Measurements from ENCODE around the gene ASF1A. TPM values are rescaled to one million over a fixed set of nuclear protein-coding genes. Genes with fewer than 3 reads are reported as not detected.
"Not testable (repeated sequence)": the region's sequence is repeated elsewhere in the genome, so short reads cannot be mapped to it uniquely, and the experiment has no call there.

Gene ASF1A
- total RNA-seq, 1 donor from 2014 or later: 24.9 TPM

GRCh38 chr6:118867181-118867580, 26.8 kb upstream of the ASF1A start:
- no peak overlapping the region for H3K27ac Mint-ChIP-seq (ENCODE audit: unreplicated experiment)
- no peak for DNase-seq (ENCODE audit: extremely low spot score, unreplicated experiment)
- H3K9me3 Mint-ChIP-seq (ENCODE audit: unreplicated experiment): peaks cover 14% of the 10 kb centered on the region
- H3K4me3 Mint-ChIP-seq (ENCODE audit: unreplicated experiment): no peak overlapping the region
- no peaks in the 10 kb centered on the region for H3K27me3 Mint-ChIP-seq (ENCODE audit: unreplicated experiment)
- peaks cover 12% of the 10 kb centered on the region for H3K4me1 Mint-ChIP-seq (ENCODE audit: unreplicated experiment)
- H3K36me3 Mint-ChIP-seq (ENCODE audit: unreplicated experiment): peaks cover 6% of the 10 kb centered on the region
- no peak for TF ChIP-seq CTCF (IDR thresholded peaks at IDR 0.05)

- H3K27me3 Mint-ChIP-seq (ENCODE audit: unreplicated experiment); H3K36me3 Mint-ChIP-seq (ENCODE audit: unreplicated experiment); H3K27ac Mint-ChIP-seq (ENCODE audit: unreplicated experiment); H3K4me3 Mint-ChIP-seq (ENCODE audit: unreplicated experiment); DNase-seq (ENCODE audit: extremely low spot score, unreplicated experiment): not testable (repeated sequence)
- H3K9me3 Mint-ChIP-seq (ENCODE audit: unreplicated experiment): peaks cover 14% of the 10 kb centered on the region
- H3K4me1 Mint-ChIP-seq (ENCODE audit: unreplicated experiment): peaks cover 12% of the 10 kb centered on the region
These were observed 25.1 kb upstream of the ASF1A start for GRCh38 chr6:118868901-118869300.

GRCh38 chr6:118869350-118869749, 24.6 kb upstream of the ASF1A start:
- Mint-ChIP-seq H3K4me3 (ENCODE audit: unreplicated experiment) (no peak overlapping the region), H3K36me3 (ENCODE audit: unreplicated experiment) (peaks cover 6% of the 10 kb centered on the region), H3K27ac (ENCODE audit: unreplicated experiment) (no peak overlapping the region), H3K4me1 (ENCODE audit: unreplicated experiment) (peaks cover 12% of the 10 kb centered on the region), H3K27me3 (ENCODE audit: unreplicated experiment) (no peaks in the 10 kb centered on the region), H3K9me3 (ENCODE audit: unreplicated experiment) (peaks cover 14% of the 10 kb centered on the region)
- no peak for TF ChIP-seq CTCF (IDR thresholded peaks at IDR 0.05)
- no peak for DNase-seq (ENCODE audit: extremely low spot score, unreplicated experiment)

DNA sequence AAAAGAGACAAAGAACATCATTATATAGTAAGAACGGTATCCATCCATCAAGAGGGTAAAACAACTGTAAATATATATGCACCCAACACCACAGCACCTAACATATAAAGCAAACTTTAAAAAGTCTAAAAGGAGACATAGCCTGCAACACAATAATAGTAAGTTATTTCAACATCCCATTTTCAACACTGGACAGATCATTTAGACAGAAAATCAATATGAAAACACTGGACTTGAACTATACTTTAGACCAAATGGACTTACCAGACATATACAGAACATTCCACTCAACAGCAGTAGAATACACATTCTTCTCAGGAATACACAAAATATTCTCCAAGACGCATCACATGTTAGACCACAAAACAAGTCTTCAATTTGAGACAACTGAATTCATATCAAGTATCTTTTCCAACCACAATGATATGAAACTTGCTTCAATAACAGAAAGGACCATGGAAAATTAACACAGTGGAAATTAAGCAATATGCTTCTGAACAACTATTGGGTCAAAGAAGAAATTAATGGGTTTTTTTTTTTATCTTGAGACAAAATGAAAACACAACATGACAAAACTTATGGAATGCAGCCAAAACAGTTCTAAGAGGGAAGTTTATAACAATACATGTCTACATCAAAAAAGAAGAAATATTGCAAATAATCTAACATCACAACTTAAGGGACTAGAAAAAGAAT, 23.9 kb upstream of the ASF1A start:
- H3K36me3 Mint-ChIP-seq (ENCODE audit: unreplicated experiment): peaks cover 6% of the 10 kb centered on the region

GRCh38 chr6:118871331-118871730, 22.6 kb upstream of the ASF1A start:
- TF ChIP-seq CTCF (IDR thresholded peaks at IDR 0.05): no peak
- H3K4me3 Mint-ChIP-seq (ENCODE audit: unreplicated experiment): no peak overlapping the region
- H3K27me3 Mint-ChIP-seq (ENCODE audit: unreplicated experiment): no peaks in the 10 kb centered on the region
- peaks cover 18% of the 10 kb centered on the region for H3K4me1 Mint-ChIP-seq (ENCODE audit: unreplicated experiment)
- no peak overlapping the region for H3K27ac Mint-ChIP-seq (ENCODE audit: unreplicated experiment)
- H3K36me3 Mint-ChIP-seq (ENCODE audit: unreplicated experiment): peaks cover 6% of the 10 kb centered on the region
- no peak for DNase-seq (ENCODE audit: extremely low spot score, unreplicated experiment)
- H3K9me3 Mint-ChIP-seq (ENCODE audit: unreplicated experiment): peaks cover 13% of the 10 kb centered on the region

More for the DNA sequence above, 23.9 kb upstream of the ASF1A start:
- no peak overlapping the region for H3K4me3 Mint-ChIP-seq (ENCODE audit: unreplicated experiment)
- peak overlapping the region; percentile 11 for H3K27ac Mint-ChIP-seq (ENCODE audit: unreplicated experiment)
- peaks cover 12% of the 10 kb centered on the region for H3K4me1 Mint-ChIP-seq (ENCODE audit: unreplicated experiment)
- no peak for TF ChIP-seq CTCF (IDR thresholded peaks at IDR 0.05)
- no peaks in the 10 kb centered on the region for H3K27me3 Mint-ChIP-seq (ENCODE audit: unreplicated experiment)
- peaks cover 14% of the 10 kb centered on the region for H3K9me3 Mint-ChIP-seq (ENCODE audit: unreplicated experiment)
- no peak for DNase-seq (ENCODE audit: extremely low spot score, unreplicated experiment)

All from osteocyte (in vitro differentiated cells).